Activated T-helper 17 cell treated with anti-CD3 and anti-CD28 coated beads, Interleukin-2, amount 50 U/mL, for 72 hours (primary cell): Measurements from ENCODE around the gene INPP5A. TPM values are rescaled to one million over a fixed set of nuclear protein-coding genes. Genes with fewer than 3 reads are reported as not detected.

Source experiments
- ATAC-seq: fragments of 150-1000 bp; cut with Tn5 transposase; replicated peaks from 2 replicates; pipeline ENCODE4 v1.10.0; 2021; ENCODE audit warnings: mild to moderate bottlenecking, moderate library complexity
- H3K27ac Mint-ChIP-seq: one replicate; pipeline ENCODE4 v1.8.0; 2022; ENCODE audit warnings: mixed read lengths
- H3K27me3 Mint-ChIP-seq: one replicate; pipeline ENCODE4 v1.8.0; 2022; ENCODE audit warnings: mixed read lengths
- H3K36me3 Mint-ChIP-seq: one replicate; pipeline ENCODE4 v1.8.0; 2022; ENCODE audit warnings: low read depth, mild to moderate bottlenecking, mixed read lengths
- H3K4me1 Mint-ChIP-seq: one replicate; pipeline ENCODE4 v1.8.0; 2022; ENCODE audit warnings: mixed read lengths
- H3K4me3 Mint-ChIP-seq: one replicate; pipeline ENCODE4 v1.8.0; 2022; ENCODE audit warnings: mild to moderate bottlenecking, mixed read lengths
- H3K9me3 Mint-ChIP-seq: one replicate; pipeline ENCODE4 v1.8.0; 2022; ENCODE audit warnings: mixed read lengths
- total RNA-seq, 2 donors: library from RNA; stranded (reverse); gene quantifications; one replicate each; pipeline ENCODE4 v1.2.3, GENCODE V29; 2022

INPP5A gene
- total RNA-seq, 2 donors from 2014 or later: 4.3 to 5.6 TPM

DNA sequence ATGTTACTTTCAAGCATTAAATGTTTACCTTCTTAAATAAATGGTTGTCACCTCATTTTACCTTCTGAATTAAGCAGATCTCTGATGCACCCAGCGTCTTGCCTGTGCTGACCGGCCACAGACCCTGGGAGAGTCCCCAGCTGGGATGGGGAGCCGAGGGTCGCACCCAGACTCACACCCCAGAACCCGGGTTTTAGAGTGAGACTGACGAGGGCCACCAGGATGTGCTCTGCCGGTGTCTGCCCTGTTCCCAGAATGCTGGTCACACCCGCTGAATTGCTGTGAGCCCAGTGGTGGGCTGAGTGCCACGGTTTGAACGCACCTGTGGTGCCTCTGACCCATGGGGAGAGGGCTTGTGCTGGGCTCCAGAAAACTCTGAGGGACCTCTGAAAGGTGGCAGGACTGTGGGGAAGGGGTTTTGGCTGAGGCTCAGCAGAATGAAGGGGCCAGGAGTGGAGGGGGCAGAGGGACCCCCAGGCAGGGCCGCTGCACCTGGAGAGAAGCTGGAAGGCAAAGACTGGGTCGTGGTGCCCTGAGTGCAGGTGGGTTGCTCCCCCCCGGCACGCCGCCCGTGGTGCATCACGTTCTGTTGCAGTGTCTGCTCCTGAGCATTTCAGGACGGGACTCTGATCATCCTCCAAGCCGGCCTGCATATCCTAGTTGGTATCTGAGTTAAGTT lies 39.2 kb downstream of the INPP5A start:
- no peak for ATAC-seq
- H3K27me3 Mint-ChIP-seq: no peaks in the 10 kb centered on the region
- H3K4me1 Mint-ChIP-seq: peaks cover 10% of the 10 kb centered on the region
- H3K9me3 Mint-ChIP-seq: no peaks in the 10 kb centered on the region
- peaks cover 15% of the 10 kb centered on the region for H3K36me3 Mint-ChIP-seq
- no peak overlapping the region for H3K27ac Mint-ChIP-seq
- H3K4me3 Mint-ChIP-seq: no peak overlapping the region

DNA sequence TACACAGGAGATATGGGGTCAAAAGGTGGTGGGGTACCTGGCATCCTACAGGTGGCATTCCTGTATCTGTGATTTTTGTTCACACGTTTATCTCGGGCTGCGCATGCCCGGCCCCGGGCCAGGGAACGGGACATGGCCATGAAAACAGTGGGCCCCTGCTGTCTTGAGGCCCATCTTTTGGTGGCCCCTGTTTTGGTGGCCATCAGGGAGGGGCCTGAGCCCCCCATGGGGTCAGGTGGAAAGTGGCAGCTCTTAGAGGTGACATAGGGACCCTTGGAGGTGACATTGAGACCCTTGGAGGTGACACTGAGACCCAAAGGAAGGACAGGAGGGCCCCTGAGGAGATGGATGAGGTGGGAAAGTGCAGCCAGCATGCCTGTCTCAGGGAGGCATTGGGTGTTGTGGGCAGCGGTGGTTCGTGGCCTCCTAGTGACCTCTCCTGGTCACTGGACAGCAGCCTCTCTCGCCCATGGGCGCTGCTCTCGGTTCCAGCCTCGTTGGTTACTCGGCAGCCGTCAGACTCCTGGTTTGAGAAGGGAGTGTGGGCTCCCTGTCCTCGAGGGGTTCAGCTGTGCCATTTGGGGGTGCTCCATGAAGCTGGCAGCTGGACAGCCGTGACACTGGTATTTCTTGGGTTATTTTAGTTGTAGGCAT lies 39.9 kb downstream of the INPP5A start:
- no peak for ATAC-seq
- H3K4me3 Mint-ChIP-seq: no peak overlapping the region
- no peaks in the 10 kb centered on the region for H3K9me3 Mint-ChIP-seq
- no peaks in the 10 kb centered on the region for H3K27me3 Mint-ChIP-seq
- H3K27ac Mint-ChIP-seq: no peak overlapping the region
- H3K36me3 Mint-ChIP-seq: peaks cover 11% of the 10 kb centered on the region
- H3K4me1 Mint-ChIP-seq: peaks cover 10% of the 10 kb centered on the region

DNA sequence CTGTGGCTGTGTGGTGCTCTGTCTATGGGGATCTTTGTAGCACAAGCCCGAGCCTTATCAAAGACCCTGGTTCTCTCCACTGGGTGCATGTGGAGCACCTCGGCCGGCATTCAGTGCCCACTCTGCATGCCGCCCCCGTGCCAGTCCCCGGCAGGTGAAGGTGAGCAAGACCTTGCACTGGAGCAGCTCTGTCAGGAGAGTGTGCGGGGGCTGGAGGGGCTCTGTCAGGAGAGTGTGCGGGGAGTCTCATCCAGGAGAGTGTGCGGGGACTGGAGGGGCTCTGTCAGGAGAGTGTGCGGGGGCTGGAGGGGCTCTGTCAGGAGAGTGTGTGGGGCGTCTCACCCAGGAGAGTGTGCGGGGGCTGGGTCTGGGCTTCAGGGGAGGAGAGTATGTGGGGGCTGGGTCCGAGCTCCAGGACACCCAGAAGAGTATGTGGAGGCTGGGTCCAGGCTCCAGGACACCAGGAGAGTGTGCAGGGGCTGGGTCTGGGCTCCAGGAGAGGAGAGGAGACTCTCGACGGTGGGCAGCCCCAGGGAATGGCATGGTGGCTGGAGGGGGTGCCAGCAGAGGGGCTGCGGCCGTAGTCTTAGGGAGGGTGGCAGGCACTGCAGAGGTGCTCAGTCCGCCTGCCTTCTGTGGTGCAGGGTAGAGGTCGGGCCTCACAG lies 40.8 kb downstream of the INPP5A start:
- ATAC-seq: no peak
- Mint-ChIP-seq H3K4me1 (peaks cover 15% of the 10 kb centered on the region), H3K27ac (no peak overlapping the region), H3K36me3 (peaks cover 11% of the 10 kb centered on the region), H3K4me3 (no peak overlapping the region), H3K9me3 (no peaks in the 10 kb centered on the region), H3K27me3 (no peaks in the 10 kb centered on the region)

DNA sequence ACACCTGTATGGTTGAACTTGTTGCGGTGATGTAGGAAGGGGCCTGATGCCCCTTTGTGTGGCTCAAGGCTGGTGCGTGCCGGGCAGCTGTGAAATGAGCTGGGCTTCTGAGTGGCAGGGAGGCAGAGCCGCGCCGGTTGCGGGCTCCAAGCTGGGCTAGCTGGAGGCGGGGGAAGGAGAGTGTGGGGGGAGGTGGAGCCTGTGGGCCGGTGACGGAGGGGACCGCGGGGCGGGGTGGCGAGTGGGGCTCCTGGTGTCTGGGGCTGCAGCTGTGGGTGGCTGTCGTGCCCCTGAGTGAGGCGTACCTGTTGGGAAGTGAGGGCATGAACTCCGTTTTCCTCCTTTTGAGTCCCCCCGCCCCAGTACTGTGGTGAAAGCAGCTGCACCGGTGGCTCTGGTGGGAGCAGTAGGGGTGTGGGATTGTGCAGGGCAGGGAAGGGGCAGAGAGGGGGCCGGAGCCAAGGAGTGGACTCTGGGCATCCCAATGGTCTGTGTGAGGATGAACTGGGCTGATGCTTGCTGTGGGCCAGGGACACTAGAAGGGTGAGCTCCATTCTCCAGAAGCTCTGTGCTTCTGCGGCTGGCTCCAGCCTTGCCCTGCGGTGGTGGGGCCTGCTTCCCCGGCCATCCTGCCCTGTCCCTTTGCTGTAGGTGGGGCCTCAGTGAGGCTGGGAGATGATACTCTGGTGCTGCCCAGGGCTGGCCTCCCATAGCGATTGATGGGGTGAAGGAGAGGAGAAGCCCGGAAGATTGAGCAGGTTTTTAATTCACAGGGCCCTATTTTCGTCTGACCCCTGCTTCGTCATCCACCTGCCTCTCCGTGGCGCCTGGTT lies 41.7 kb downstream of the INPP5A start:
- Mint-ChIP-seq H3K36me3 (peaks cover 11% of the 10 kb centered on the region), H3K27ac (no peak overlapping the region), H3K4me3 (no peak overlapping the region), H3K4me1 (peaks cover 15% of the 10 kb centered on the region), H3K27me3 (no peaks in the 10 kb centered on the region), H3K9me3 (no peaks in the 10 kb centered on the region)
- ATAC-seq: no peak

DNA sequence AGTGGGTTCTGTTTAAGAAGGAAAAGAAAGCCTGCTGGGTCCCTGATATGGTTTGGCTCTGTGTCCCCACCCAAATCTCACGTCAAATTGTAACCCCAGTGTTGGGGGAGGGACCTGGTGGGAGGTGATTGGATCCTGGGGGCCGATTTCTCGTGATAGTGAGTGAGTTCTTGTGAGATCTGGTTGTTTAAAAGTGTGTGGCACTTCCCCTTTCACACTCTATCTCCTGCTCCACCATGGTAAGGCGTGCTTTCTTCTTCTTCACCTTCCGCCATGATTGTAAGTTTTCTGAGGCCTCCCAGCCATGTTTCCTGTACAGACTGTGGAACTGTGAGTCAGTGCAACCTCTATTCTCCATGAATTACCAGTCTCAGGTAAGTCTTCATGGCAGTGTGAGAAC lies 42.6 kb downstream of the INPP5A start:
- ATAC-seq: no peak
- no peaks in the 10 kb centered on the region for H3K27me3 Mint-ChIP-seq

DNA sequence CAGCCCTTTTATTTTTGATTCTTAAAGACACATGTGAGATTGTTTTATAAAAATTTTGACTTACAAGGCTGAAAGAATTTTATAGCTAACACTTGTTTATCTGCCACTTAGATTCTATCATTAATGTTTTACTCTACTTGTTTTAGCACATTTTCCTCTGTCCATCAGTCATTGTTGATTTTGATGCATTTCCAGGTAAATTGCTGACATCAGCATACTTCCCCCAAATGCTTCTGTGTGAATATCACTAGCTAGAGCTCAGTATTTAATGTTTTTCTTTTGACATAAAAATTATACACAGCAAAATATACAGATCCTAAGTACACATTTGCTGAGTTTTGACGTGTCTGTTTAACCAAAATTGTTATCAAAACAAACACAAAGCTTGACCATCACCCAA lies 43.0 kb downstream of the INPP5A start:
- no peak overlapping the region for H3K27ac Mint-ChIP-seq
- peaks cover 5% of the 10 kb centered on the region for H3K36me3 Mint-ChIP-seq
- ATAC-seq: no peak
- no peak overlapping the region for H3K4me3 Mint-ChIP-seq
- H3K4me1 Mint-ChIP-seq: peaks cover 8% of the 10 kb centered on the region
- no peaks in the 10 kb centered on the region for H3K9me3 Mint-ChIP-seq
- H3K27me3 Mint-ChIP-seq: no peaks in the 10 kb centered on the region

More for the DNA sequence above, 42.6 kb downstream of the INPP5A start:
- Mint-ChIP-seq H3K9me3 (no peaks in the 10 kb centered on the region), H3K36me3 (peaks cover 9% of the 10 kb centered on the region), H3K27ac (no peak overlapping the region), H3K4me1 (peaks cover 13% of the 10 kb centered on the region), H3K4me3 (no peak overlapping the region)

DNA sequence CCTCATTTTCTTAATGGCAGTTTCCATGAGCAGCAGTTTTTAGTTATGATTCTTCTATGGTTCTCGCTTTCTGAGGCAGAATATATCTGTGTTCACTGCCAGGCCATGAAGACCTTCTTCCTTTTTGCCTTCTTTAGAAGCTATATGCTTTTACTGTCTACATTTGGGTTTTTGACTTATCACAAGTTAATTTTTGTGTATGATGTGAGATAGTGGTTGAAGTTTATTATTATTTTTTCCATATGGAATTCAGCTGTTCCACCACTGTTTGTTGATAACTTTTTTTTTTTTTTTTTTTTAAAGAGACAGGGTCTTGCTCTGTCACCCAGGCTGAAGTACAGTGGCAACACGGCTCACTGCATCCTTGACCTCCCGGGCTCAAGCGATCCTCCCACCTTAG lies 44.5 kb downstream of the INPP5A start:
- peaks cover 7% of the 10 kb centered on the region for H3K4me1 Mint-ChIP-seq
- H3K36me3 Mint-ChIP-seq: no peaks in the 10 kb centered on the region
- H3K9me3 Mint-ChIP-seq: no peaks in the 10 kb centered on the region
- H3K27ac Mint-ChIP-seq: no peak overlapping the region
- no peaks in the 10 kb centered on the region for H3K27me3 Mint-ChIP-seq
- ATAC-seq: no peak
- no peak overlapping the region for H3K4me3 Mint-ChIP-seq

DNA sequence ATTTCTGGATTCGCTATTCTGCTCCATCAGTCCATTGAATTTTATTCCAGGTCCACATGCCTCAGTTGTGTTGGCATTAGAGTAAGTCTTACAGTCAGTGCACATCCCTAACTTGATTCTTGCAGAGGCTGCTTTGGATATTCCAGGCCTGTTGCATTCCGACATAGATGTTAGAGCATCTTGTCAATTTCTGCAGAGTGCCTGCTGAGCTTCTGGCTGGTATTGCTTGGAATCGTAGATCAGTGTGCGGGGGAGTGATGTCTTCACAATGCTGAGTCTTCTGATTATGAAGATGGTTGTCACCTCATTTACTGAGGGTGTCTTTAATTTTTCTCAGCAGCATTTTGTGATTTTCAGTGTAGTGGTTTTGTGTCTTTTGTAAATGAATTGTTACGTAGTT lies 45.2 kb downstream of the INPP5A start:
- Mint-ChIP-seq H3K4me1 (peaks cover 9% of the 10 kb centered on the region), H3K9me3 (no peaks in the 10 kb centered on the region), H3K27ac (no peak overlapping the region), H3K4me3 (no peak overlapping the region), H3K36me3 (no peaks in the 10 kb centered on the region), H3K27me3 (no peaks in the 10 kb centered on the region)
- ATAC-seq: no peak

DNA sequence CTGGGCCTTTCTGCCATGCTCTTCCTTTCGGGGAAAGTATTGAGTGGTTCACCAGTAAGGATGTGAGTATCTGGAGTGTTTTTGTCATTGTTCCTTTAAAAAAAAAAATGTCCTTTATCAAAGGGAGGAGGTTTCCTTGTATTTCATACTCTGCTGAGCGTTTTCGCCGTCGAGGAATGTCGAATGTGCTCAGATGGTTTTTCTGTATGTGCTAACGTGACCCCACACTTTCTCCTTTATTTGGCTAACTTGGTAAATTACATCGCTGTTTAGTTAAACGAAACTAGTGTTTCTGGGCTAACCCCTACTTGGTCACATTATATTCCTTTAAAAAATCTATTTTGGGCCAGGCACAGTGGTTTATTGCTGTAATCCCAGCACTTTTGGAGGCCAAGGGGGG lies 45.9 kb downstream of the INPP5A start:
- H3K36me3 Mint-ChIP-seq: no peaks in the 10 kb centered on the region
- H3K27me3 Mint-ChIP-seq: no peaks in the 10 kb centered on the region
- H3K4me1 Mint-ChIP-seq: peaks cover 10% of the 10 kb centered on the region
- no peak for ATAC-seq
- no peaks in the 10 kb centered on the region for H3K9me3 Mint-ChIP-seq
- H3K27ac Mint-ChIP-seq: no peak overlapping the region
- no peak overlapping the region for H3K4me3 Mint-ChIP-seq

DNA sequence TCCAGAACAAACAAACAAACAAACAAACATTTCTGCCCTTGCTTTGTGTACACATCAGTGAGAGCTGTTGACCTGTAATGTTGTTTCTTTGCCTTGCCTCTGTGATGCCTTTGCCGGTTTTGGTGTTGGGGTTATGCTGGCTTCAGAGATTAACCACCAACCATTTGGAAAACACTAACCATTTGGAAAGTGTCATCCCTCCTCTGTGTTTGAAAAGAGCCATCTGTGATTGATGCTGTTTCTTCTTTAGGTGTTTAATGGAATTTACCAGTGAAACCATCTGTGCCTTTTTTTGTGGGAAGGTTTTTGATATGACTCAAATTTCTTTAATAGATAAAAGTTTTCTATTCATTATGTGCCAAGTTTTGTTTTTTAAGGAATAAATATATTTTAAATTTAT lies 46.5 kb downstream of the INPP5A start:
- no peaks in the 10 kb centered on the region for H3K27me3 Mint-ChIP-seq
- H3K36me3 Mint-ChIP-seq: no peaks in the 10 kb centered on the region
- no peak overlapping the region for H3K27ac Mint-ChIP-seq
- no peak overlapping the region for H3K4me3 Mint-ChIP-seq
- H3K4me1 Mint-ChIP-seq: peaks cover 14% of the 10 kb centered on the region
- ATAC-seq: no peak
- no peaks in the 10 kb centered on the region for H3K9me3 Mint-ChIP-seq

DNA sequence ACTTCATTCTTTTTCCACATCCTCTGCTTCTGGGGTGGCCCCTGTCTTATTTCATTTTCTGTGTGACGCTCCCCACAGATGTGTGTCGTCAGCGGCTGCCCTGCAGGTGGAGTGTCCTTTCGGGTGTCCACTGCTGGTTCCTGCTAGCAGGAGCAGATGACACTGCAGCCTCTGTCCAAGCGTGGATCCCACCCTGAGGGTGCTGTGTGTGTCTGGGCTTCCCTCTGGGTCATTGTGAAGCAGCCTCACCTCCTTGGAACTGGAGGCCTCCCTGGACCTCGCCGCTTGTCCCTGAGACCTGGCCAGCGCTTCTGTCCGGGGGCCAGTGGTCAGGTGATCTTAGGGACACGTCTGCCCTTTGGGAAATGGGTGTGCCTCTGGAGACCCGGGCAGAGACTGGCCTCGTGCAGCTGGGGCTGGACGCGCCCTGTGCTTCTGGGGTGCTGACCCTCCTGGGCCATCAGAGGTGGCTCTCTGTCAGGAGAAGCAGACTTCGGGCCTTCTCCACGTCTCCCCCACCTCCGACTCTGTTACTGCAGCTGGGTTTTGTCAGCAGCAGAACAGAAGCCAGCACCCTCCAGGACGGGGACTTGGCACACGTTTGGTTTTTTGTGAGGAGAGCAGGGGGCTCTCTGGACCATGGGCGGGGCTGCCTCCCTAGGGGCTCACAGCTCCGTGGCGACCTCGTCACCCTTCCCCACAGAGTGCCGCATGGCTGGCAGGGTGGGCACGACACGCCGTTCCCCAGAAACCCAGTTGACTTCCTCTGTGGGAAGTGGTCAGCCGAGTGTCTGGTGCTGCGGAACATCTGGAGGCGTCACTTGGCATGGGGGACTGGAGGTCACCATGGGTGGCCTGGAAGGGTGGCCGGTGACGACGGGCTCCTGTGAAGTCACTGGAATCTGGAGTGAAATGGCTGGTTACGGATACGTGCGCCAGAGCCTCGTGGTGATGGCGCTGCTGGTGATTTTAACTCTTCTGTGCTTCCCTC lies 48.4 kb downstream of the INPP5A start:
- Mint-ChIP-seq H3K4me3 (no peak overlapping the region), H3K4me1 (peaks cover 14% of the 10 kb centered on the region), H3K9me3 (no peaks in the 10 kb centered on the region), H3K27me3 (no peaks in the 10 kb centered on the region), H3K27ac (no peak overlapping the region), H3K36me3 (no peaks in the 10 kb centered on the region)
- ATAC-seq: no peak

DNA sequence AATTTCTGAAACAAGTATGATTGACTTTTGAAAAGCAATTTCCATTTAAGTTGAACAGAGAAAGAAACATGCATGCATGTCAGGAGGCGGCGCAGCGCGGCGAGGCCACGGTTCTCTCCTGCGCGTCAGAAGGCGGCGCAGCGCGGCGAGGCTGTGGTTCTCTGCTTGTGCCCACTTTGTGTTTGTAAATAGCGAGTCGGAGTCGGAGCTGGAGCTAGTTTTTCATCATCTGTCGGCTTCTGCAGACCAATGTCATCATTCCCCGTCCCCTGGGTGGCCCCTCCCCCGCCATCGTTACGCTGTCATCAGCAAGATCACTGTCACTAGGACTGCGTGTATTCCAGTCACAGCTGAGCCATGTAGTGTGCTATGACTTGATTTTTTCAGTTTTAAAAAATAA lies 49.2 kb downstream of the INPP5A start:
- Mint-ChIP-seq H3K9me3 (no peaks in the 10 kb centered on the region), H3K4me3 (no peak overlapping the region), H3K4me1 (peaks cover 15% of the 10 kb centered on the region), H3K36me3 (no peaks in the 10 kb centered on the region), H3K27ac (no peak overlapping the region), H3K27me3 (no peaks in the 10 kb centered on the region)
- no peak for ATAC-seq

DNA sequence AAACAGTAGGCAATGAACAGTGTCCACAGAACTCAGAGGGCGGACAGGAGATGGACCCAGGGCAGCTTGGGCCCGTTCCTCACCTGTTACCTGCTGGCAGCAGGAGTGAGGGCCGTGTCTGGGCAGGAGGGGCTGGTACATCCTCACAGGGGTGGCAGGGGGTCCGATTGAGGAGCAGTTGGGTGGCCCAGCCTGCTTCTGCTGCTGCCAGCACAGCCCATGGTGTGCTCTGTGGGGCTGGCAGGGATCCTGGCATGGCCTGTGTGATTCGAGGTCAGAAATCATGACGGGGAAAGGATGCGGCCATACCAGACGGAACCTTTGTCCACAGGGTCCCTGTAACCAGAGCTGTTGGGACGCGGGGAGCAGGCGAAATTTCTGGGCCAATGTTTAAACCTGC lies 49.6 kb downstream of the INPP5A start:
- Mint-ChIP-seq H3K36me3 (no peaks in the 10 kb centered on the region), H3K4me1 (peaks cover 20% of the 10 kb centered on the region), H3K27me3 (no peaks in the 10 kb centered on the region), H3K9me3 (no peaks in the 10 kb centered on the region), H3K27ac (no peak overlapping the region), H3K4me3 (no peak overlapping the region)
- no peak for ATAC-seq
